Measurements from ENCODE around the gene EXOC6B.

Gene EXOC6B

GRCh38 chr2:72576861-72577260 is 249.0 kb downstream of the EXOC6B start:
- Histone ChIP-seq H3K9ac (ENCODE audit: low read length) (no peak overlapping the region), H2AK5ac (ENCODE audit: low read length) (no peak overlapping the region), H4K8ac (ENCODE audit: low read depth, low read length) (no peak overlapping the region), H3K4me3 (ENCODE audit: low read depth, low read length) (no peak overlapping the region), H3K79me1 (ENCODE audit: low read length) (no peaks in the 10 kb centered on the region), H2AFZ (ENCODE audit: insufficient read depth, low read length, poor library complexity) (no peak overlapping the region), H3K14ac (ENCODE audit: low read length) (no peak overlapping the region), H3K9me3 (ENCODE audit: insufficient read depth, low read depth, low read length) (no peaks in the 10 kb centered on the region), H3K4ac (ENCODE audit: low read depth, low read length) (no peak overlapping the region), H2BK120ac (ENCODE audit: insufficient read depth, low read length, poor library complexity) (no peak overlapping the region), H3K4me1 (ENCODE audit: control insufficient read depth in 1 of 2, insufficient read depth in 2 of 2, low read length in 2 of 2) (no peaks in the 10 kb centered on the region), H3K23ac (ENCODE audit: low read length) (no peak overlapping the region), H3K18ac (ENCODE audit: low read length) (no peak overlapping the region), H3K27me3 (ENCODE audit: insufficient read depth, low read length) (no peaks in the 10 kb centered on the region), H3K36me3 (ENCODE audit: control insufficient read depth in 1 of 2, insufficient read depth in 2 of 2, low read length in 2 of 2) (no peaks in the 10 kb centered on the region), H2BK5ac (ENCODE audit: low read depth, low read length, poor library complexity) (no peak overlapping the region), H2BK12ac (ENCODE audit: low read length) (no peak overlapping the region), H3K27ac (ENCODE audit: low read depth, low read length) (no peak overlapping the region), H4K91ac (ENCODE audit: low read depth, low read length) (no peak overlapping the region), H3K79me2 (ENCODE audit: control insufficient read depth, insufficient read depth, low read length, poor library complexity) (no peaks in the 10 kb centered on the region), H4K12ac (ENCODE audit: low read depth, low read length) (no peak overlapping the region), H3K4me2 (ENCODE audit: low read length) (no peak overlapping the region)
- peak in 1 of 2 donors; percentile 82 for DNase-seq

GRCh38 chr2:72576459-72576858 is 249.4 kb downstream of the EXOC6B start:
- Histone ChIP-seq H2AFZ (ENCODE audit: insufficient read depth, low read length, poor library complexity) (no peak overlapping the region), H3K36me3 (ENCODE audit: control insufficient read depth in 1 of 2, insufficient read depth in 2 of 2, low read length in 2 of 2) (no peaks in the 10 kb centered on the region), H2BK120ac (ENCODE audit: insufficient read depth, low read length, poor library complexity) (no peak overlapping the region), H3K27me3 (ENCODE audit: insufficient read depth, low read length) (no peaks in the 10 kb centered on the region), H2BK5ac (ENCODE audit: low read depth, low read length, poor library complexity) (no peak overlapping the region), H3K4me2 (ENCODE audit: low read length) (no peak overlapping the region), H2AK5ac (ENCODE audit: low read length) (no peak overlapping the region), H4K8ac (ENCODE audit: low read depth, low read length) (no peak overlapping the region), H2BK12ac (ENCODE audit: low read length) (no peak overlapping the region), H3K14ac (ENCODE audit: low read length) (no peak overlapping the region), H3K9ac (ENCODE audit: low read length) (no peak overlapping the region), H3K18ac (ENCODE audit: low read length) (no peak overlapping the region), H3K79me2 (ENCODE audit: control insufficient read depth, insufficient read depth, low read length, poor library complexity) (no peaks in the 10 kb centered on the region), H3K23ac (ENCODE audit: low read length) (no peak overlapping the region), H3K4ac (ENCODE audit: low read depth, low read length) (no peak overlapping the region), H4K12ac (ENCODE audit: low read depth, low read length) (no peak overlapping the region), H3K4me1 (ENCODE audit: control insufficient read depth in 1 of 2, insufficient read depth in 2 of 2, low read length in 2 of 2) (no peaks in the 10 kb centered on the region), H3K79me1 (ENCODE audit: low read length) (no peaks in the 10 kb centered on the region), H4K91ac (ENCODE audit: low read depth, low read length) (no peak overlapping the region), H3K4me3 (ENCODE audit: low read depth, low read length) (no peak overlapping the region), H3K27ac (ENCODE audit: low read depth, low read length) (no peak overlapping the region), H3K9me3 (ENCODE audit: insufficient read depth, low read depth, low read length) (no peaks in the 10 kb centered on the region)
- no peak for DNase-seq
- WGBS (ENCODE audit: extremely low coverage, insufficient coverage, insufficient read length), result no CpG with 5 or more reads among the region's 2 CpGs

GRCh38 chr2:72574886-72575285 is 250.9 kb downstream of the EXOC6B start:
- no peaks in the 10 kb centered on the region for H3K27me3 ChIP-seq (ENCODE audit: insufficient read depth, low read length)
- H3K14ac ChIP-seq (ENCODE audit: low read length), result no peak overlapping the region
- peak; percentile 20 to 87 for DNase-seq
- no peaks in the 10 kb centered on the region for H3K36me3 ChIP-seq (ENCODE audit: control insufficient read depth in 1 of 2, insufficient read depth in 2 of 2, low read length in 2 of 2)
- H3K4me2 ChIP-seq (ENCODE audit: low read length), result no peak overlapping the region
- H3K4me3 ChIP-seq (ENCODE audit: low read depth, low read length), result no peak overlapping the region
- H4K12ac ChIP-seq (ENCODE audit: low read depth, low read length), result no peak overlapping the region
- H2AFZ ChIP-seq (ENCODE audit: insufficient read depth, low read length, poor library complexity), result no peak overlapping the region
- no peaks in the 10 kb centered on the region for H3K79me1 ChIP-seq (ENCODE audit: low read length)
- H3K4ac ChIP-seq (ENCODE audit: low read depth, low read length), result no peak overlapping the region
- no peak overlapping the region for H2AK5ac ChIP-seq (ENCODE audit: low read length)
- no CpG with 5 or more reads among the region's 3 CpGs for WGBS (ENCODE audit: extremely low coverage, insufficient coverage, insufficient read length)
- H2BK12ac ChIP-seq (ENCODE audit: low read length), result no peak overlapping the region
- H2BK120ac ChIP-seq (ENCODE audit: insufficient read depth, low read length, poor library complexity), result no peak overlapping the region
- H3K27ac ChIP-seq (ENCODE audit: low read depth, low read length), result no peak overlapping the region
- no peak overlapping the region for H2BK5ac ChIP-seq (ENCODE audit: low read depth, low read length, poor library complexity)
- no peak overlapping the region for H4K8ac ChIP-seq (ENCODE audit: low read depth, low read length)
- H3K23ac ChIP-seq (ENCODE audit: low read length), result no peak overlapping the region
- no peak overlapping the region for H3K9ac ChIP-seq (ENCODE audit: low read length)
- H3K18ac ChIP-seq (ENCODE audit: low read length), result no peak overlapping the region
- no peak overlapping the region for H4K91ac ChIP-seq (ENCODE audit: low read depth, low read length)
- H3K4me1 ChIP-seq (ENCODE audit: control insufficient read depth in 1 of 2, insufficient read depth in 2 of 2, low read length in 2 of 2), result no peaks in the 10 kb centered on the region
- no peaks in the 10 kb centered on the region for H3K79me2 ChIP-seq (ENCODE audit: control insufficient read depth, insufficient read depth, low read length, poor library complexity)
- H3K9me3 ChIP-seq (ENCODE audit: insufficient read depth, low read depth, low read length), result no peaks in the 10 kb centered on the region

GRCh38 chr2:72573232-72573631 is 252.6 kb downstream of the EXOC6B start:
- Histone ChIP-seq H4K8ac (ENCODE audit: low read depth, low read length) (no peak overlapping the region), H3K14ac (ENCODE audit: low read length) (no peak overlapping the region), H2AFZ (ENCODE audit: insufficient read depth, low read length, poor library complexity) (no peak overlapping the region), H3K27me3 (ENCODE audit: insufficient read depth, low read length) (no peaks in the 10 kb centered on the region), H3K9ac (ENCODE audit: low read length) (no peak overlapping the region), H2BK5ac (ENCODE audit: low read depth, low read length, poor library complexity) (no peak overlapping the region), H3K9me3 (ENCODE audit: insufficient read depth, low read depth, low read length) (no peaks in the 10 kb centered on the region), H2AK5ac (ENCODE audit: low read length) (no peak overlapping the region), H2BK12ac (ENCODE audit: low read length) (no peak overlapping the region), H3K36me3 (ENCODE audit: control insufficient read depth in 1 of 2, insufficient read depth in 2 of 2, low read length in 2 of 2) (no peaks in the 10 kb centered on the region), H3K4me2 (ENCODE audit: low read length) (no peak overlapping the region), H3K4me1 (ENCODE audit: control insufficient read depth in 1 of 2, insufficient read depth in 2 of 2, low read length in 2 of 2) (no peaks in the 10 kb centered on the region), H3K79me1 (ENCODE audit: low read length) (no peaks in the 10 kb centered on the region), H3K4ac (ENCODE audit: low read depth, low read length) (no peak overlapping the region), H3K79me2 (ENCODE audit: control insufficient read depth, insufficient read depth, low read length, poor library complexity) (no peaks in the 10 kb centered on the region), H2BK120ac (ENCODE audit: insufficient read depth, low read length, poor library complexity) (no peak overlapping the region), H3K18ac (ENCODE audit: low read length) (no peak overlapping the region), H3K4me3 (ENCODE audit: low read depth, low read length) (no peak overlapping the region), H4K91ac (ENCODE audit: low read depth, low read length) (no peak overlapping the region), H4K12ac (ENCODE audit: low read depth, low read length) (no peak overlapping the region), H3K23ac (ENCODE audit: low read length) (no peak overlapping the region), H3K27ac (ENCODE audit: low read depth, low read length) (no peak overlapping the region)
- peak; percentile 51 to 92 for DNase-seq
- no CpG with 5 or more reads among the region's 1 CpG for WGBS (ENCODE audit: extremely low coverage, insufficient coverage, insufficient read length)
